HG02610 (cell line): ENCODE results near the gene PTS.
"Not testable (repeated sequence)": the region's sequence is repeated elsewhere in the genome, so short reads cannot be mapped to it uniquely, and the experiment has no call there.

ENCODE experiments used
- ATAC-seq: cut with Tn5 transposase; IDR thresholded peaks from one replicate; pipeline ENCODE4 v1.9.1; 2021; ENCODE audit warnings: mild to moderate bottlenecking, moderate library complexity; ENCODE audit not compliant: unreplicated experiment

The PTS gene

GRCh38 chr11:112226062-112226830 lies at the start of gene PTS:
Gene PTS, plus strand, starts transcription at chr11:112226428. Its CDS starts 16 bp downstream, at chr11:112226444.
- ATAC-seq: peak; percentile 97

- no peak for ATAC-seq
These were observed 48.6 kb upstream of the PTS start for GRCh38 chr11:112177589-112177988.

- no peak for ATAC-seq
These were observed 47.8 kb upstream of the PTS start for GRCh38 chr11:112178428-112178827.

GRCh38 chr11:112178936-112179335 lies 47.3 kb upstream of the PTS start:
- ATAC-seq: no peak

- no peak for ATAC-seq
These were observed 46.6 kb upstream of the PTS start for GRCh38 chr11:112179601-112180000.

- ATAC-seq: no peak
These were observed 43.4 kb upstream of the PTS start for GRCh38 chr11:112182867-112183266.

- no peak for ATAC-seq
These were observed 40.3 kb upstream of the PTS start for GRCh38 chr11:112185883-112186282.

- no peak for ATAC-seq
These were observed 39.9 kb upstream of the PTS start for GRCh38 chr11:112186304-112186703.

GRCh38 chr11:112195113-112195512 lies 31.1 kb upstream of the PTS start:
- ATAC-seq: not testable (repeated sequence)

GRCh38 chr11:112195951-112196351 lies 30.3 kb upstream of the PTS start:
- ATAC-seq: no peak

- ATAC-seq: no peak
These were observed 29.6 kb upstream of the PTS start for GRCh38 chr11:112196519-112197087.

- ATAC-seq: not testable (repeated sequence)
These were observed 27.1 kb upstream of the PTS start for GRCh38 chr11:112199101-112199500.

- ATAC-seq: no peak
These were observed 26.0 kb upstream of the PTS start for GRCh38 chr11:112200252-112200651.

- ATAC-seq: no peak
These were observed 20.2 kb upstream of the PTS start for GRCh38 chr11:112206071-112206470.

GRCh38 chr11:112210890-112211289 lies 15.3 kb upstream of the PTS start:
- ATAC-seq: no peak

- ATAC-seq: no peak
These were observed 14.7 kb upstream of the PTS start for GRCh38 chr11:112211536-112211935.

GRCh38 chr11:112212290-112212689 lies 13.9 kb upstream of the PTS start:
- ATAC-seq: no peak

GRCh38 chr11:112212710-112213109 lies 13.5 kb upstream of the PTS start:
- no peak for ATAC-seq

GRCh38 chr11:112213753-112214152 lies 12.5 kb upstream of the PTS start:
- no peak for ATAC-seq

- no peak for ATAC-seq
These were observed 10.6 kb upstream of the PTS start for GRCh38 chr11:112215621-112216020.

- no peak for ATAC-seq
These were observed 9.6 kb upstream of the PTS start for GRCh38 chr11:112216561-112217105.

GRCh38 chr11:112219476-112220232 lies 6.6 kb upstream of the PTS start:
- ATAC-seq: peak; percentile 94
